ENCODE measurements around the gene GRPEL1.

Gene GRPEL1

GRCh38 chr4:7066493-7066892 lies 1.4 kb downstream of the GRPEL1 start:
- Histone ChIP-seq H3K9me3 (ENCODE audit: control insufficient read depth, low read length) (no peaks in the 10 kb centered on the region), H3K27me3 (ENCODE audit: control insufficient read depth, insufficient read depth, low read length) (no peaks in the 10 kb centered on the region), H3K9ac (no peak overlapping the region), H3K4me3 (ENCODE audit: low read depth, low read length) (peak overlapping the region; percentile 86), H2AFZ (no peak overlapping the region), H3K27ac (no peak overlapping the region), H3K4me1 (no peaks in the 10 kb centered on the region), H3K4me2 (ENCODE audit: low read length) (peak overlapping the region; percentile 74), H3K36me3 (ENCODE audit: control insufficient read depth, insufficient read depth, low read length) (no peaks in the 10 kb centered on the region), H3K79me2 (peaks cover 12% of the 10 kb centered on the region)
- no peak for TF ChIP-seq CTCF (IDR thresholded peaks at IDR 0.05)

GRCh38 chr4:7066006-7066405 lies 1.9 kb downstream of the GRPEL1 start:
- Histone ChIP-seq H3K9me3 (ENCODE audit: control insufficient read depth, low read length) (no peaks in the 10 kb centered on the region), H3K4me2 (ENCODE audit: low read length) (peak overlapping the region; percentile 74), H3K4me3 (ENCODE audit: low read depth, low read length) (no peak overlapping the region), H3K4me1 (no peaks in the 10 kb centered on the region), H3K27me3 (ENCODE audit: control insufficient read depth, insufficient read depth, low read length) (no peaks in the 10 kb centered on the region), H3K27ac (no peak overlapping the region), H3K9ac (no peak overlapping the region), H3K36me3 (ENCODE audit: control insufficient read depth, insufficient read depth, low read length) (no peaks in the 10 kb centered on the region), H3K79me2 (peaks cover 12% of the 10 kb centered on the region), H2AFZ (no peak overlapping the region)
- TF ChIP-seq CTCF (IDR thresholded peaks at IDR 0.05), result no peak

GRCh38 chr4:7063362-7063761 lies 4.5 kb downstream of the GRPEL1 start:
- no peaks in the 10 kb centered on the region for H3K4me1 ChIP-seq
- no peak overlapping the region for H2AFZ ChIP-seq
- no peaks in the 10 kb centered on the region for H3K9me3 ChIP-seq (ENCODE audit: control insufficient read depth, low read length)
- no peak overlapping the region for H3K4me3 ChIP-seq (ENCODE audit: low read depth, low read length)
- H3K27ac ChIP-seq, result no peak overlapping the region
- no peak overlapping the region for H3K4me2 ChIP-seq (ENCODE audit: low read length)
- peaks cover 12% of the 10 kb centered on the region for H3K79me2 ChIP-seq
- TF ChIP-seq CTCF (IDR thresholded peaks at IDR 0.05), result no peak
- no peaks in the 10 kb centered on the region for H3K27me3 ChIP-seq (ENCODE audit: control insufficient read depth, insufficient read depth, low read length)
- H3K36me3 ChIP-seq (ENCODE audit: control insufficient read depth, insufficient read depth, low read length), result no peaks in the 10 kb centered on the region
- H3K9ac ChIP-seq, result no peak overlapping the region

- no peak overlapping the region for H3K9ac ChIP-seq
- no peak overlapping the region for H3K4me2 ChIP-seq (ENCODE audit: low read length)
- no peak for TF ChIP-seq CTCF (IDR thresholded peaks at IDR 0.05)
- no peaks in the 10 kb centered on the region for H3K4me1 ChIP-seq
- H3K36me3 ChIP-seq (ENCODE audit: control insufficient read depth, insufficient read depth, low read length), result no peaks in the 10 kb centered on the region
- H3K79me2 ChIP-seq, result peaks cover 12% of the 10 kb centered on the region
- no peaks in the 10 kb centered on the region for H3K9me3 ChIP-seq (ENCODE audit: control insufficient read depth, low read length)
- H3K27ac ChIP-seq, result no peak overlapping the region
- H3K4me3 ChIP-seq (ENCODE audit: low read depth, low read length), result no peak overlapping the region
- no peak overlapping the region for H2AFZ ChIP-seq
- H3K27me3 ChIP-seq (ENCODE audit: control insufficient read depth, insufficient read depth, low read length), result no peaks in the 10 kb centered on the region
Observed at GRCh38 chr4:7062816-7063215, 5.0 kb downstream of the GRPEL1 start.

- no peak overlapping the region for H3K4me3 ChIP-seq (ENCODE audit: low read depth, low read length)
- no peaks in the 10 kb centered on the region for H3K36me3 ChIP-seq (ENCODE audit: control insufficient read depth, insufficient read depth, low read length)
- H3K4me1 ChIP-seq, result no peaks in the 10 kb centered on the region
- TF ChIP-seq CTCF (IDR thresholded peaks at IDR 0.05), result no peak
- no peak overlapping the region for H3K9ac ChIP-seq
- no peak overlapping the region for H2AFZ ChIP-seq
- H3K9me3 ChIP-seq (ENCODE audit: control insufficient read depth, low read length), result no peaks in the 10 kb centered on the region
- no peak overlapping the region for H3K27ac ChIP-seq
- H3K4me2 ChIP-seq (ENCODE audit: low read length), result no peak overlapping the region
- peaks cover 7% of the 10 kb centered on the region for H3K79me2 ChIP-seq
- no peaks in the 10 kb centered on the region for H3K27me3 ChIP-seq (ENCODE audit: control insufficient read depth, insufficient read depth, low read length)
Observed at GRCh38 chr4:7061815-7062214, 6.0 kb downstream of the GRPEL1 start.
